Measurements from ENCODE around the gene TARBP1.
"Not testable (repeated sequence)": the region's sequence is repeated elsewhere in the genome, so short reads cannot be mapped to it uniquely, and the experiment has no call there.

TARBP1 gene

GRCh38 chr1:234478481-234479309 is at the start of gene TARBP1:
TSS of gene TARBP1 (minus strand) at chr1:234479179. CDS start at chr1:234479103, 76 bp downstream.
- peak; percentile 69 for DNase-seq (ENCODE audit: low read depth)

GRCh38 chr1:234528074-234528865 is 49.3 kb upstream of the TARBP1 start:
- DNase-seq (ENCODE audit: low read depth) = no peak

GRCh38 chr1:234527346-234527745 is 48.4 kb upstream of the TARBP1 start:
- no peak for DNase-seq (ENCODE audit: low read depth)

- DNase-seq (ENCODE audit: low read depth) = no peak
Measured at GRCh38 chr1:234526922-234527321, 47.9 kb upstream of the TARBP1 start.

GRCh38 chr1:234525099-234525799 is 46.3 kb upstream of the TARBP1 start:
- no peak for DNase-seq (ENCODE audit: low read depth)

GRCh38 chr1:234521836-234522235 is 42.9 kb upstream of the TARBP1 start:
- DNase-seq (ENCODE audit: low read depth) = no peak

GRCh38 chr1:234520908-234521817 is 42.2 kb upstream of the TARBP1 start:
- DNase-seq (ENCODE audit: low read depth) = no peak

GRCh38 chr1:234519506-234519905 is 40.5 kb upstream of the TARBP1 start:
- no peak for DNase-seq (ENCODE audit: low read depth)

- no peak for DNase-seq (ENCODE audit: low read depth)
Measured at GRCh38 chr1:234518876-234519275, 39.9 kb upstream of the TARBP1 start.

- not testable (repeated sequence) for DNase-seq (ENCODE audit: low read depth)
Measured at GRCh38 chr1:234518086-234518485, 39.1 kb upstream of the TARBP1 start.

- DNase-seq (ENCODE audit: low read depth) = no peak
Measured at GRCh38 chr1:234517110-234517802, 38.3 kb upstream of the TARBP1 start.

- DNase-seq (ENCODE audit: low read depth) = no peak
Measured at GRCh38 chr1:234515821-234516241, 36.9 kb upstream of the TARBP1 start.

- DNase-seq (ENCODE audit: low read depth) = no peak
Measured at GRCh38 chr1:234515411-234515810, 36.4 kb upstream of the TARBP1 start.

GRCh38 chr1:234512451-234512861 is 33.5 kb upstream of the TARBP1 start:
- no peak for DNase-seq (ENCODE audit: low read depth)

- DNase-seq (ENCODE audit: low read depth) = no peak
Measured at GRCh38 chr1:234509457-234510328, 30.7 kb upstream of the TARBP1 start.

- DNase-seq (ENCODE audit: low read depth) = no peak
Measured at GRCh38 chr1:234507626-234508387, 28.8 kb upstream of the TARBP1 start.

GRCh38 chr1:234507089-234507488 is 28.1 kb upstream of the TARBP1 start:
- no peak for DNase-seq (ENCODE audit: low read depth)

- no peak for DNase-seq (ENCODE audit: low read depth)
Measured at GRCh38 chr1:234505769-234506102, 26.8 kb upstream of the TARBP1 start.
